GM12801 (cell line): ENCODE measurements around the gene RASGRP4.

Experiments
- CTCF ChIP-seq: IDR thresholded peaks from one replicate; pipeline ENCODE4 v1.5.1; 2011; ENCODE audit warnings: control low read depth; ENCODE audit not compliant: insufficient read length; ENCODE audit errors: extremely low read depth

The RASGRP4 gene

GRCh38 chr19:38443458-38443999, 17.5 kb upstream of the RASGRP4 start:
- no peak for TF ChIP-seq CTCF

DNA sequence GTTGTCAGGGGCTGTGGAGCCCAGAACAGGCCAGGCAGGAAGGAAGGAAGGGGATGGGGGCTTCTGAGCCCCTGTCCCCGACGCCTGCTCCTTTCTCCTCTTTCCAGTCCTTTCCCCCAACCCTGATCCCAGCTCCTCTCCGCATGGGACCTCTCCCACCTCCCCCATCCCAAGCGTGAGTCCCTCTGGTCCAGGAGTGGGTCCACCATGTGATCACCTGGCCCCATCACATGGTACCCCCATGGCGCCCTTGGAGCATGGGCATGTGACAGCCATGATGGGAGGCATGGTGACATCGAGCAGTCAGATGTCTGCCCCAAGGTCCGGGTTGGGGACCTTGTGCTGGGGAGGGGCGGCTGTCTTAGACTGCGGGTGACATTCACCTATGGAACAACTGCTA, 16.7 kb upstream of the RASGRP4 start:
- TF ChIP-seq CTCF: no peak

DNA sequence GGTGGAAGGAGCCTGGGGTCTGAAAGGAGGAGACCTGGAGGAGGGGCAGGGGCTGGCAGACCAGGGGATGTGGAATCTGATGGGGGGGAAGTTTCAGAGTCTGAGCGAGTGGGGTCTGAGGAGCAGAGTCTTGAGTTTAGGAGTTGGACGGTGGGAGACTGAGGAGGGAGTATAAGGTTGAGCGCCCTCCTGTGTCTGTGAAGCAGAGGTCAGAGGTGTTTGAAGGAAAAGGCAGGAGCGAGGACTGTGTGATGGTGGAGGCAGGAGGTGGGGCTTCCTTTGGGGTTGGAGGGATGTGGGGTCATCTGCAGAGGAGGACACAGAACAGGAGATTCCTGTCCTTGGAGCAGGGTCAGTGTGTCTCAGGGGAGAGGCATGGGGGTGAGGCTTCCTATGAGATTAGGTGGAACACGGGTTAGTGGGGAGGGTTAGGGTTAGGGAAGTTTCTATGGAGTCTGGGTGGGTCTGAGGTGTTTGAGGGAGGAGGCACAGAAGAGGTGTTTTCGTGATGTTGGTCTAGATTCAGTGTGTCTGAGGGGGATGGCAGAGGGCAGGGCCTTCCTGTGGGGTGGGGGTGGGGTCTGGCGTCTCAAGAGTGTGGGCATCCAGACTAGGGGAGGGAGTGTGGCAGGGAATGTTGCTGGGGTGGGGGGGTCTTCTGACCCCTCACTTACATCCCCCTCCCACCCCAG, 15.8 kb upstream of the RASGRP4 start:
- TF ChIP-seq CTCF: no peak

GRCh38 chr19:38440592-38440991, 14.6 kb upstream of the RASGRP4 start:
- TF ChIP-seq CTCF: no peak

DNA sequence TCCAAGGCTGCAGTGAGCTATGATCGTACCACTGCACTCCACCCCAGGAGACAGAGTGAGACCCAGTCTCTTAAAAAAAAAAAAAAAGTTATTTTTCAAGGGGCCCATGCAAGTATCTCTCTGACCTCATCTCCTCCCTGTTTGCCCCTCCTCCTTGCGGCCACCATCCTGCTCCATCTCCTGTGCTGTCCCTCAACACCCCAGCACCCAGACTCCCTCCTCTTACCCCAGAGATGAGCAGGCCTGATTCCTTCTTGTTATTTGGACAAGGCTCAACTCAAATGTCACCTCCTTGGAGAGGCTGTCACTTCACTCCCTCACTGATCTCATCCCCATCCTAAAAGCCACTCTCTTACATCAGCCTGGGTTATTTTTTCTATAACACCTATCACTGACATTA, 11.9 kb upstream of the RASGRP4 start:
- no peak for TF ChIP-seq CTCF

GRCh38 chr19:38437295-38437694, 11.3 kb upstream of the RASGRP4 start:
- no peak for TF ChIP-seq CTCF

GRCh38 chr19:38434549-38435051, 8.6 kb upstream of the RASGRP4 start:
- TF ChIP-seq CTCF: no peak
